Adipose tissue (tissue), 3 donors: Measurements from ENCODE around the gene FASLG. TPM values are rescaled to one million over a fixed set of nuclear protein-coding genes. Genes with fewer than 3 reads are reported as not detected.

Source experiments
- H3K27ac ChIP-seq: one replicate; pipeline ENCODE4 v1.5.1; 2013; ENCODE audit warnings: low read depth, low read length
- WGBS, 3 donors: extraction: QIAGEN DNeasy Blood & Tissue Kit; methylation state at CpG; one replicate each; pipeline ENCODE4 v1.1.7; 2013; 5-methylcytosine and 5-hydroxymethylcytosine counted together
- polyA plus RNA-seq, 3 donors: library from polyadenylated mRNA; stranded (reverse); fragments of 200-250 nt; gene quantifications; one replicate each; pipeline ENCODE4 v1.2.3, GENCODE V29; 2013
- donor health status: healthy with polysubstance abuse.
- donor health status: Bipolar disorder and iron deficiency.
- donor health status: healthy.

The FASLG gene
- polyA plus RNA-seq, 3 donors, result 0.06 to 0.18 TPM; not detected in 1

- H3K27ac ChIP-seq, result no peak overlapping the region
- whole genome bisulfite sequencing, 3 donors, result 91 to 100% (median 91%) methylated on average over 1 of the region's 1 CpG
Measured at GRCh38 chr1:172711558-172711957, 52.7 kb downstream of the FASLG start.

DNA sequence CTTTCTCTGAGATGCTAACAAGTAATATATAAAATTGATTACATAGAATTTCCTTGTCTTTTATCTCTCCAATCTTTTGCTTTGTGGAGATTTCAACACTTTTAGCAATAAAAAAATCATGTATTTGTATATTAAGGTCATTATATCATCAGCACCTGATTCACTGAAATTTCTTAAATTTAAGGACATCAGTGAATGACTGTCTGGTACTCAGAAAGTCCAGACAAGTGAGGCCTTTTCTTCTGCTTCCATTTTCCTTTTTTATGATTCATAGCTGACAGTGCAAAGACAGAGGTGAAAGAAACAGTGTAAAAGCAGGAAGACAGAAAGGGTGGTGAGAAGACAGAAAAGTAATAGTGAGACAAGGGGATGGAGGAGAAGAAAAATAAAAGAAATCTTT, 54.6 kb downstream of the FASLG start:
- no peak overlapping the region for H3K27ac ChIP-seq

Other genes with a start within 250 kb of the FASLG start
- not detected for gene C1orf105, start 238.4 kb upstream of the FASLG start, polyA plus RNA-seq
- 10 to 100 TPM; 18.2 to 23.8 (median 22.7) TPM for gene PIGC, start 215.0 kb upstream of the FASLG start, polyA plus RNA-seq
- gene SUCO, start 126.0 kb upstream of the FASLG start, polyA plus RNA-seq, result 10 to 100 TPM in 2 of 3 donors, 1 to 10 TPM in 1; 7.7 to 14.1 (median 11.0) TPM